Fibroblast of upper back skin (primary cell): ENCODE data around the gene CNPY2.
"Not testable (repeated sequence)": the region's sequence is repeated elsewhere in the genome, so short reads cannot be mapped to it uniquely, and the experiment has no call there.

Source experiments
- DNase-seq: peaks from one replicate; pipeline ENCODE4 v3.0.0-alpha.2; 2013

Gene CNPY2

DNA sequence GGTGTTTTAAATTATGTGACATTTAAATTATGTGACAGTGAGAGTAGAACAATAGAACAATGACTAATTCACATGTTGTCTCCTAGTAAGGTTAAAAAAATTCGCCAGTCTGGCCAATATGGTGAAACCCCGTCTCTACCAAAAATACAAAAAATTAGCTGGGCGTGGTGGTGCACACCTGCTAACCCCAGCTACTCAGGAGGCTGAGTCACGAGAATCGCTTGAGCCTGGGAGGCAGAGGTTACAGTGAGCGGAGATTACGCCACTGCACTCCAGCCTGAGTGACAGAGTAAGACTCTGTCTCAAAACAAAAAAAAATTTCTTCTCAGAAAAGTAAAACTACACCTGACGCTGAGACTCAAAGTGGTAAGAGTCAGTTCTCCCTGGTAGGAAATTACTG lies 18.4 kb downstream of the CNPY2 start:
- no peak for DNase-seq

- no peak for DNase-seq
Measured at GRCh38 chr12:56296295-56296694, 19.5 kb downstream of the CNPY2 start.

DNA sequence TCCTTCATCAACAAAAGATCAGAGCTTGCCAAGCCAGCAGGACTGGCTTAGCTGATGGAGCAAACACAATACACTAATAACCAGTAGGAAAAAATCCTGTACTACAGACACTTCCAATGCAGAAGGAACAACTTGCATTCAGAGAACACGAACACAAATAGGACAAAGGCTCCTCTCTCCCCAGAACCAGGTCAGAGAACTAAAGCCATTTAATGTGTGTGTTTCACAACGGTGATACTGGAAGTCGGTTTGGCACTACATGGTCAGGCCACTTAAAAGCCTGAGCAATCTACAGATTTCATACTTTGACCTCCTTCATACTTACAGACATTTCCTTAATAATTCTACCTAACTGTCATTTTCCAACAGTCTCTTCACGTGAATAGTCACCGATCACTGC lies 22.0 kb downstream of the CNPY2 start:
- no peak for DNase-seq

GRCh38 chr12:56288705-56289387 lies 26.9 kb downstream of the CNPY2 start:
- no peak for DNase-seq

- DNase-seq, result no peak
Measured at GRCh38 chr12:56286044-56286830, 29.6 kb downstream of the CNPY2 start.

DNA sequence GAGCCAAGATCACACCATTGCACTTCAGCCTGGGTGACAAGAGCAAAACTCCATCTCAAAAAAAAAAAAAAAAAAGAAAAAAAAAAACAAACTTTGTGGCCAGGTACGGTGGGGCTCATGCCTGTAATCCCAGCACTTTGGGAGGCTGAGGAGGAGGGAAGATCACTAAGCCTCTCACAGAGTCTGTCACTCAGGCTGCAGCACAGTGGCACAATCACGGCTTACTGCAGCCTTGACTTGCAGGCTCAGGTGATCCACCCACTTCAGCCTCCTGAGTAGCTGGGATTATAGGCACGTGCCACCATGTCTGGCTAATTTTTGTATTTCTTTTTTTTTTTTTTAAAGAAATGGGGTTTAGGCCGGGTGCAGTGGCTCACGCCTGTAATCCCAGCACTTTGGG lies 31.5 kb downstream of the CNPY2 start:
- not testable (repeated sequence) for DNase-seq

- no peak for DNase-seq
Measured at GRCh38 chr12:56282579-56282978, 33.2 kb downstream of the CNPY2 start.

- DNase-seq, result no peak
Measured at GRCh38 chr12:56282030-56282429, 33.8 kb downstream of the CNPY2 start.

- DNase-seq, result no peak
Measured at GRCh38 chr12:56280849-56281248, 34.9 kb downstream of the CNPY2 start.

DNA sequence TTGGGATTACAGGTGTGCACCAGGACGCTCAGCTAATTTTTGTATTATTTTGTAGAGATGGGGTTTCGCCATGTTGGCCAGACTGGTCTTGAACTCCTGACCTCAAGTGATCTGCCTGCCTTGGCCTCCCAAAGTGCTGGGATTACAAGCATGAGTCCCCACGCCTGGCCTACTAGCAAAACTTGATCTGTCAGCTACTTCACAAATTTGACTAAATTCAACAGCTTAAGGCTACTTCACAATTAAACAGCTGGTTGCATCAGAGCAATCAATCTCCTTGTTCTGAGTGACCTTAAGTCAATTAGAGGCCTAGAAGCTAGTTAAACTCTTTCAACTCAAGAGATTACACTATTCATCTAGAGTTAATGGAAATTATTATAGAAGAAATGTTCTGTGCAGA lies 36.9 kb downstream of the CNPY2 start:
- no peak for DNase-seq

DNA sequence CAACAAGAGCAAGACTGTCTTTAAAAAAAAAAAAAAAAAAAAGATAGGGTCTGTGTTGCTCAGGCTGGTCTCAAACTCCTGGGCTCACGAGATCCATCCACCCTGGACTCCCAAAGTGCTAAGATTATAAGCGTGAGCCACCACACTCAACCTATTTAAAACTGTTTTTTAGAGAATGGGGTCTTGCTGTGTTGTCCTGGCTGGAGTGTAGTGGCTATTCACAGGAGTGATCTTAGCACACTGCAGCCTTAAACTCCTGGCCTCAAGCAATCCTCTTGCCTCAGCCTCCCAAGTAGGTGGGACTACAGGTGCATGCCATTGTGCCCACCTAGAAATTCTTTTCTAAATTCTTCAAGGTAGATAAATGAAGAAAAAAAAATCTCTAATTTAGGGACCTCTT lies 41.5 kb downstream of the CNPY2 start:
- DNase-seq, result no peak

DNA sequence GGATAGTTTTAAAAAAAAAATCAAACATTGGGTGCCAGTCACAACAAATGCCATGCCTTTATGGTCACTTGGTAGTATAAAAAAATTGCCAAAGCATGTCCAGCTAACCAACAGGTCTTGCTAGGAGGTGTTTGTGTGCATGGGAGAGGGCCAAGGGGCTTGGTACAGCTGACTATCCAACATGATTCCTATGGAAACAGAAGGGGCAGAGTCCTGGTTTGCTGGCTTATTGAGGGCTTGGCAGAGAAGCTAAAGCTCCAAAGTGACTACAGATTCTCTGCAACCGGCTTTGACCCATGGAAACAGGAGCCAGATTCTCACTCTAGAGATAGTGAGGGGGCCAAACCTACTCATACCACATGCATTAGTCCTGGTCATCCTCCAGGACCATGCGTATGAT lies 43.3 kb downstream of the CNPY2 start:
- DNase-seq, result not testable (repeated sequence)

GRCh38 chr12:56271031-56271430 lies 44.8 kb downstream of the CNPY2 start:
- DNase-seq, result peak; percentile 25

- no peak for DNase-seq
Measured at GRCh38 chr12:56267443-56268071, 48.2 kb downstream of the CNPY2 start.

DNA sequence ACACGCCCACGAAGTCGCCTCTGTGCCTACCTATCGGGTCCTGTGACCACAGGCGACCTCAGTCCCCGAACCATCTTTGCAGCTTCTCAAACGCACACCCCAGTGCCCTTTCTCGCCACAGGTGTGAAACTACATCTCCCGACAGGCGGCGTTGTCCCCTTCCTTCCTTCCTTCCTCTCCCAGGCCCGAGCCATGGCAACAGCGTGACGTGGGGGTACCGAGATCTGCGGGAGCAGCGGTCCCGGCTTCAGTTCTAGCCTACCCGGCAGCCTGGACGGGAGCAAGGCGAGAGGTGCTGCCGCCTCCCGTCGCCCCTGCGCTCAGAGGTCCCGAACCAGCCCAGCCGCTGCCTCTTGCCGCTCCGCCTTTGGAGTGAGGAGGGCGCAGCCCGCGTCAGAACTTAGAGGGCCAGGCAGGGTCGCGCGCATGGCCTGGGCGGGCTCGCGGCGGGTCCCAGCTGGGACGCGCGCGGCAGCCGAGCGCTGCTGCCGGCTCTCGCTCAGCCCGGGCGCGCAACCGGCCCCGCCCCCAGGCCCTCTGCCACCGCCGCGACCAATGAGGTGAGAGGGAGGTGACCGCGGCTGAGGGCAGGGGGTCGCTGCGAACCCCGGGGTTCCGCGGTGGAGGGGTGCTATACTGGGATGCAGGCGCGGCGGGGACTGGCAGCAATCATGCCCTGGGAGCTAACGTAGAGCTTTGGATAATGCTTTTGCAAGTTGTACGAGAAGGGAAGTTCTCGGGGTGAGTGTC lies 48.9 kb downstream of the CNPY2 start, which contains the start of gene COQ10A:
Gene COQ10A, plus strand, starts transcription at position 250 of the 750 bp plus-strand sequence. Its CDS starts 177 bp downstream, at position 427.
- peak; percentile 81 for DNase-seq

DNA sequence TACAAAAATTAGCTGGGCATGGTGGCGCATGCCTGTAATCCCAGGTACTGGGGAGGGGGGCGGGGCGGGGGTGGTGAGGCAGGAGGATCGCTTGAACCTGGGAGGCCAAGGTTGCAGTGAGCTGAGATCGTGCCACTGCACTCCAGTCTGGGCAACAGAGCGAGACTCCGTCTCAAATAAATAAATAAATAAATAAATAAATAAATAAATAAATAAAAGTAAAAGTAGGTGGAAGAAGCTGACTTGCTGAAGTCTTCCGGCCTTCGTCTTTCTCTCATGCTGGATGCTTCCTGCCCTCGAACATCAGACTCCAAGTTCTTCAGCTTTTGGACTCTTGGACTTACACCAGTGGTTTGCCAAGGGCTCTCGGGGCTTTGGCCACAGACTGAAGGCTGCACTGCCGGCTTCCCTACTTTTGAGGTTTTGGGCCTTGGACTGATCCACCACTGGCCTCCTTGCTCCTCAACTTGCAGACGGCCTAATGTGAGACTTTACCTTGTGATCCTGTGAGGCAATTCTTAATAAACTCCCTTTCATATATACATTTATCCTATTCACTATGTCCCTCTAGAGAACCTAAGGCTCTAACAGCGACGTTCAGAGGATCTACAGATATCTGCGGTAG lies 49.6 kb downstream of the CNPY2 start:
- not testable (repeated sequence) for DNase-seq

GRCh38 chr12:56262955-56263354 lies 52.8 kb downstream of the CNPY2 start:
- not testable (repeated sequence) for DNase-seq

DNA sequence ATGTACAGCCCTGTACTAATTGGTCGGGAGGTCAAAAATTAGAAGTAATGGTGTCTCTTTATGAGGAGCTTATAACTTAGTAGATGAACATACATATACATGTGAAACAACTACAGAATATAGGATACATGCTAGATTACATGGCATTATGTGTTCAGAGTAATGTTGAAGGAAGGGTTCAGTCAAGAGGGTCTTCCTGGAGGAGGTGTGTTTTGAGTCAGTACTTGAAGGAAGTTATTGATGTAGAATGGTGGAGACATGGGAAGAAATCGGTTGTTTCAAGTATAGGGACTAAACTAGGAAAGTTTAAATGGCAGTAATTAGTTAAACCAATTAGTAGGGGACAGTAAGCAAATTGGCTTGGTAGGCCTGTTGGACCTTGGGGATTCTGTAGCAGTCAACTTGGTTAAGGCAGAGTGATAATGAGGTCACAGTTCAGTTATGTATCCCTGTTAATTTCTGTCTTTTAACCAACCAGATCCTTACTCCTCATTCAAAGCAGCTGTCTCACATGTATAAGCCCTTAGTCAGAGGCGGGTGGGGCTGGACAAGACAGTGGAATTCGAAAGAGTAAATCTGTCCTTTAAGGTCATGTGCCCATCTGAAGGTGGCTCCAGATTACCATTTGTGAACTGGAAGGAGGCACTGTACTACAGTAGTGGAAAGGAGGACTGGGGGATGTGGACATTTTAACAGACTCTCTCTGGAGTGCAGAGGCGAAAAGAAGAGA lies 54.1 kb downstream of the CNPY2 start:
- peak; percentile 83 for DNase-seq

DNA sequence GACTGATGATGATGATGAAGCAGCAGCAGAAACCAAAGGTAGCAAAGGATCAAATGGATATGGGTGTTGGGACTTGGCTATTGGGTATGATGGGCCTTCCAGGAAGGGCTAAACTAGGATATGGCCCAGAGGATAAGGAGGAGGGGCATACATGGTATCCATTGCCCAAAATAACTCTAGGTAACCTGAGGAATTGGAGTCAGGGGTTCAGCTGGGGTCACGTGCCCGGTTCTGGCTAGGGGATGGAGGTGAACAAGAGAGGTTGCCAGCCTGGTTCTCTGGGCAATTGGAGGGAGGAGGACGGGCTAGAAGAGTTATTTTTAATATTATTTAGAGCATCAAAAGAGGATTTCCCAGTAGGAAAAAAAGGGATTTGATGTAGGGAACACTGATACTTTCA lies 54.9 kb downstream of the CNPY2 start:
- no peak for DNase-seq

DNA sequence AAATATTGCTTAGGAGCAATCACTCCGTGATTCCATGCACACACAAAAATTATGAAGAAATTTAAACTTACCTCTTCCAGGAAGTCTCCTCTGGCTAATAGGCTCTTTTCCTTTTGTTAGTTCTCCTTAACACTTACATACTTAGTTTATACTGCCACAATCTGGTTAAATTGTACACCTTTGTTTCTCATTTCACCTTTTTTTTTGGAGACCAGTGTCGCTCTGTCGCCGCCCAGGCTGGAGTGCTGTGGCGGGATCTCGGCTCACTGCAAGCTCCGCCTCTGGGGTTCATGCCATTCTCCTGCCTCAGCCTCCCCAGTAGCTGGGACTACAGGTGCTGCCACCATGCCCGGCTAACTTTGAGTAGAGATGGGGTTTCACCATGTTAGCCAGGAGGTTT lies 55.4 kb downstream of the CNPY2 start:
- no peak for DNase-seq
